COLO668 (cell line): Measurements from ENCODE around the gene RAMACL.

Experiments
- DNase-seq: peaks from one replicate; lab custom pipeline; 2025; ENCODE audit not compliant: unreplicated experiment; lab: John Stamatoyannopoulos, UW

RAMACL gene

DNA sequence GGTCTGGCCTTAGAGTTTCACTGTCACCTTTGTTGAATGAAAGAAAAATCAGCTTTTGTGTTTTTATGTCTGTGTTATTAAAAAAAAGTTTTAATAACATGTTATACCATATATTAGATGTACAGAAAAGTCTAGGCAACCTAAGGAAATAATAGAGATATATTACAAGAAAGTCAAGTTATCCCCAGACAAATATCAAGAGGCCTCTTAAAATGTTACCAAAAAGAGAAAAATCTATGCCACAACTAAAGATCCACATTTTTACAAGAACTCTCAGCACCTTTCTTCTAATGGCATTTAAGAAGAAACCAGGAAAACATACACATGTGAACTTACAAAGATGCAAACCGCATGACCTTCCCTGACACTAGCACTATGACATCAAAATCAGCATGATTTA, 26.8 kb downstream of the RAMACL start:
- no peak for DNase-seq

DNA sequence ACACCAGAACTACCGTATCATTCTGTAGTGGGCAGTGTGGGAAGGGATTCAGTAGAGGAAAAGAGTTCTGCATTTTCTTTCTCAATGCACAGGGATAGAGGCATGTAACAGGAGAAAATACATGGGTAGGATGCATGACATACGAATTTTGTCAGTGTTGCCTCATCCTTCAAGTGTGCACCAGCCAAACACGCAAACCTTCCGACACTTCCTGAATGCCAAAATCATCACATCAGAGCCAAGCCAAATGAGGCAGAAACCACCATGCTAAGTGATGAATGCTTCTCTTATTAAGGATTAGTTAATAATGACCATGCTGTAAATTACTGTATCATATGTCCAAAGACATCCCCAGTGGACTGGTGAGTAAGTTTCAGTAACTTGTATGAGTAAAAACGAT, 27.3 kb downstream of the RAMACL start:
- DNase-seq: no peak

DNA sequence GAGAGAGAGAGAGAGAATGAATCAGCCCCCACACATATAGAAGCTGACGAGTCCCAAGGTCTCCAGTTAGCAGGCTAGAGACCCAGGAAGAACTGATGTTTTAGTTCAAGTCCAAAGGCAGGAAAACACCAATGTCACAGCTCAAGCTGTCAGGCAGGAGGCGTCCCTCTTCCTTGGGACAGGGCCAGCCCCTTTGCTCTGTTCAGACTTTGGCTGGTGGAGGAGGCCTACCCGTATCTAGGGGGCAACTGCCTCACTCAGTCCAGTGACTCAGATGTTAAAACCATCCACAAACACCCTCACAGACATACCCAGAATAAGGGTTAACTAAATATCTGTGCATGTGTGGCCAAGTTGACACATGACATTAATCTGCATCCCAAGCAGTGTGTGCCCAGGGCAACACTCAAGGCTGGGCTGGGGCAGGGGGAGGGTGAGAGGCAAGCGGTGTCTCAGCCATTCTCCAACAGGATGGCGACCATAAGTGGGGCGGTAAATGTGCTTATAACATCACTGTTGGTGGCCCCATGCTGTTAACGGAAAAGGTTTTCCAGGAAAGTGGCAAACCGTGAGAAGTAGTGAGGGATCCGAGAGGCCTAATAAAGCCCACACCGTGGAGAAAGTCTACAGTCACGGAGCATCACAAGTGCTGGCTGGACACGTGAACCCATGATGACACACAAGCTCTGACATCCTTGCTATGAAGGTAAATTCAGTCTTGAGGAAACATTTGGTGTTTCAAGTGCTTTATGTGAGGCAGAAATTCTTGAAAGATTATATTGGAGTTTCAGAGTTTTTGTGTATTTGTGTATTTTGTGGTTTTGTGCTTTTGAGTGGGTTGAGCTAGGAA, 28.1 kb downstream of the RAMACL start:
- DNase-seq: no peak

- DNase-seq: peak; percentile 32
Observed at GRCh38 chr6:166556863-166557322, 29.6 kb downstream of the RAMACL start.

DNA sequence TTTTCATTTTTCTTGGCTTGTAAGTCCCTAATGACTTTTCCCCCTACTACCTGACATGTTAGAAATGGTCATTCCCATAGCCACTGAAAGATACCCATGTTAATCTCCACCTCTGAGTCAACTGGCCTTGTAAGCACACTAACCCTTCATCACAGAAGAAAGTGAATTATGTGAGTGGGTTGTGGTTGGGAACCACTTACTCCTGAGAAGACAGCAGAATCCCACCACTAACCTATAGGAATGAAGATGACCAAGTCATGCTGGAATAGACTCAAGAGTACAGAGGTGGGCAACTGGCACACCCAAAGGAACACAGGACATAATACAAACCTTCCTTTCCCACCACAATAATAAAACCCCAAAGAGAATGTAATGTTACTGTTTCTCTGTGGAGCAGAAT, 30.1 kb downstream of the RAMACL start:
- DNase-seq: no peak

DNA sequence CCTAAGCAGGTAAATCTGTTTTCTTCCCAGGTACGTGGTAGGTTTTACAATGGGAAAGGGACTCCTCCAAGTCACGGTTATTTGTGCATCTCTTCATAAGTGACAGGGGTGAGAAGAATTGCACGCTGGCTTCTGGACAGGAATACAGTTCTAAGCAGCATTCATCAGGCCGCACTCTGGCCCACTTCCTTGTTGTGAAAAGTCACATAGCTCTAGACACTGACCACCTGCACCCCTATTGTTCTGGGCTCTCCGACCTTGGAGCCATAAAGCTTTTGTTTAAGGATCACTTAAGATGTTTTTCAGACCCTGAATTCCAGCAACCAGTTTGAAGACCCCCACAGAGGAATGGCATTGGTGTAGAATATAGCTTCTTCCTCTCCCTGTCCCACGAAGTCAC, 31.4 kb downstream of the RAMACL start:
- no peak for DNase-seq

DNA sequence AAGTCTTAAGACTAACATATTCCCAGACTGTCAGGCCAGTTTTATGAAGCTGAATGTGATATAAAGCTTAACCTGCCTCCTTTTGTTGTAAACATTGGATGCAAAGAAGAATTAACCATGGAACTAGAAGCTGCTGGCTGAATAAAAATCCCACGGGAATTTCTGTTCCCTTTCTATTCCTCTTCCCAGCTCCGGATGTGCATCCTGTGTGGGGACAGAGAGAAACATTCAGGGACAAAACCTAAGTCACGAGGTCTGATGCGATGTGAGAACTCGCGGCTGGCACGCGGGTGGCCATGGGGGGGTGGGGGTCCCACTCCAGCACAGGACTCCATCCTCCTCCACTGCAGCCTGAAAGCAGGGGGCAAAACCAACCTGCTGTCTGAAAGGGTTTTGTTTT, 32.2 kb downstream of the RAMACL start:
- DNase-seq: no peak

DNA sequence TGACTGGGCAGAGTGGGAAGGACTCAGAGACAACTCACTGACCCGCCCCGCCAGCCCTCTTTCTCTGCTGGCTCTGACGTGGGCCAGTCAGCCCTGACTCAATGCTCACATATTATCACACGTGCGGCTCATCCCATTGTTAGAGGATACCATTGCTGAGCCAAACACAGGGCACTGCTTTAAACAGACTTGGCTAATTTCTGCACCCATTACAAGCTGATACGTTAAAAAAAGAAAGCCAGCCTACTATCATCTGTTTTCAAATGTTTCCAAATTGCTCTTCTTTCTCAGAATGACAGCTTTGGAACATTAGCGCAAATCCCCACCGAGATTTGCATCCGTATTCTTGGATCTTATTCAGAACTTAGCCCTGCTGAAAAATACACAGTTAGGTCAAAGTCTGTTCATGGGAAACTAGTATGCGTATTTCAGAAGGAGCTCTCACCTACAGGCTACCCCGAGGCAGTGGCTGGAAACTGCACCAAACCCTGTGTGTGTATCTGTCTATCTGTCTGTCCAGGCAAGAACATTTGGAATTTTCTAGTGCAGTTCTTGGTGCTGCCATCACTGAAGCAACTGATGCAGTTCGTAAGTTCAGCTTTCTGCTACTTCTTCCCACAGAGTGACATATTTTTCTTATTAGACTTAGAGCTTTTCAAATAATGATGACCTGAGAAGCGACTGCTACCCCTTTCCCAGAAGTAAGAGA, 32.8 kb downstream of the RAMACL start:
- no peak for DNase-seq

GRCh38 chr6:166552600-166552999, 33.9 kb downstream of the RAMACL start:
- no peak for DNase-seq

- no peak for DNase-seq
Observed at GRCh38 chr6:166551754-166552495, 34.6 kb downstream of the RAMACL start.

GRCh38 chr6:166546653-166547052, 39.8 kb downstream of the RAMACL start:
- no peak for DNase-seq

DNA sequence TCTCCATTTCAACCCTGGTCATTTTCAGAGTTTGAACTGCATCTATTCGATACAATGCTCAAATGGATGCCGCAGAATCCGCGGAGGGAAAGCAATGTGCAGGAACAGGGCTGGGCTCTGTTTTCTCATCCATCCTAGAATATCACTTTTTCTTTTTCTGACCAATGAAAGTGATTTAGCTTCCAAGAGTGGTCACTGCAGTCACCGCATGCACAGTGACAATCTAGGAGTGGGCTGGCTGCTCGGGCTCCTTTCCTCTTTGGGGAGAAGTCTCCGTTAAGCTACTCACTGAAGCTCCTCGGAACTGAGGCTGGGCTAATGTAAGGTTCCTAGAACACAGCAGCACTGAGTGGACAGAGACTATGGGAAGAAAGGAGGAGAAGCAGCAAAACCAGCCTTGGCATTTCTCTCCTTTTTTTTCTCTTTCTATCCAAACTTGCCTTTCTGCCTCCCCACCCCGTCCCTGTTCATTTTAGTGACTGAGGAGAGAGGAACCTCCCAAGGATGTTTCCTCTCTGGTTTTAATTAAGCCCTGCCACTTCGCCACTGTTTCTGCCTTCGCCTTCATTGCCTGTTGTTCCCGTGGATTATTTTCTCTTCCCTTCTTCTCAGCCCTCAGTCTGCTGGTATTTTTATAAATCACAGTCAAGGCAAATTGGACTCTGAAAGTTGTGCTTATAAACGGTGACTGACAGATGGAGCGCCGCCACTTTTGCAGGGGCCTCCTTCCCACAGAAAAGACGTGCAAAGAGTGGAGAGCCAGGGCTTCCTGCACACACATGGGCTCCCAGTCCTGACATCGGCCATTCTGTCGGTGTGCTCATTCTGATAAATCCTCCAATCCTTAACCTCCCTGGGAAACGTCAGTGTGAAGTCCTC, 41.1 kb downstream of the RAMACL start:
- no peak for DNase-seq

DNA sequence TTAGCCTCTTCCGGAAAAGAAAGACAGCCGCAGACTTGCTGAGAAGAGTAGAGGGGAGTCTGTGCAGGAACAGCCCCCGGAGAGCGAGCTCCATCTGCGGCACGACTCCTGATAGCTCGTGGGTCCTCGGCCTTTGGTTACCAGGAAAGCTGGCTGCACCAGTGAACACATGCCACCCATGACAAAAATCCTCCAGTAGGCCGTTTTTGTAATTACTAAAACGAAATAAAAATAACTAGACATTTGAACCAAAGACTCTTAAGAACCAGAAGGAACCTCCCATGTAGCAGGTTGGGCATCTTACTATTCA, 42.2 kb downstream of the RAMACL start:
- no peak for DNase-seq

DNA sequence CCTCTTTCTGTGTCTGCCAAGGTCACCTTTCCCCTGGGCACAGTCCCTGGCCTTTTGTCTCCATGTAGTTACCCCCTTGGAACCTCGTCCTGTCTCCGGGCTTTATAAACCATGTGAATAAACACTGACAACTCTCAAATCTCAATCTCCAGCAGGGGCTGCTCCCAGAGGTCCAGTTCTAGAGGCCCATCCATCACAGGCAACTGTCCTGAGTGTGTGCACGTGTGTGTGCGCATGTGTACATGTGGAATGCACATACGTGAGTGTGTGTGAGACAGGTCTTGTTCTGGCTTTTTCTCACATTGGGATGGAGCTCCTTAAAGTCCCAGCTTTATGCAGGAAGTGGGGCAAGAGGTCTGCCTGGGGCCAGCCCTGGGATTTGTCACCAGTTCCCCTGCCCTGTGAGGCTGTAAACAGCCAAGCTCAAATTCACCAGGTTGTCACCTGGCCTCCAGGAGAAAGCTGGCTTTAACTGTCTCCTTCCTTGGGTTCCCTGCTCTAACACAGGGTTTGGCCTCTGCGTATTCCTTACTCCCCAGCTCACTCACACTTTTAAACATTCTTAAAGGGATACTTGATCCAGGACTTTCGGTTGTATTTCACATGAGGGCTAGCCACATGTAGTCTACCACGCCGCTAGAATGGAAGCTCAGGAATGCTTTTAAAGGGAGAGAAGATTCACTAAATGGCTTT, 42.7 kb downstream of the RAMACL start:
- DNase-seq: no peak

- no peak for DNase-seq
Observed at GRCh38 chr6:166542580-166542912, 43.9 kb downstream of the RAMACL start.

- DNase-seq: no peak
Observed at GRCh38 chr6:166541876-166542579, 44.5 kb downstream of the RAMACL start.

DNA sequence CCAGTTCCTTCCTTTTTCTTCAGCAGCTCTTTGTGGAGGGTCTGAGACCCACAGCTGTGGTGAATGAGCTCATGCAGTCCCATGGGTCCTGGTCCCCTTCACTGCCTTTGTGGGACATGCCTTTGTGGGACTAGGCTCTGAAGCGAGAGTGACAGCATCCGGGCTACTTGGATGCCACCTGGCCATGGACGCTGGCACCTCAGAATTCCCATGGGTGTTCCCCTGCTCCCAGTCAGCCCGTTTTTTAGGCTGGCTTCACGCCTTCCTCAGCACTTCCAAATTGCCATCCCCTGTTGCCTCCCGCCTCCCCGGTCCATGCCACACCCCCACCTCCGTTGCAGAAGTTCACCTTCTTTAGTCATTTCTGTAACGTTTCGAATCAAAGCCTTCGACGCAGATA, 45.1 kb downstream of the RAMACL start:
- no peak for DNase-seq

- no peak for DNase-seq
Observed at GRCh38 chr6:166540631-166541331, 45.7 kb downstream of the RAMACL start.

GRCh38 chr6:166539543-166539942, 46.9 kb downstream of the RAMACL start:
- no peak for DNase-seq
